ENCODE results near the gene KNG1.
"Not testable (repeated sequence)": the region's sequence is repeated elsewhere in the genome, so short reads cannot be mapped to it uniquely, and the experiment has no call there.

Gene KNG1

DNA sequence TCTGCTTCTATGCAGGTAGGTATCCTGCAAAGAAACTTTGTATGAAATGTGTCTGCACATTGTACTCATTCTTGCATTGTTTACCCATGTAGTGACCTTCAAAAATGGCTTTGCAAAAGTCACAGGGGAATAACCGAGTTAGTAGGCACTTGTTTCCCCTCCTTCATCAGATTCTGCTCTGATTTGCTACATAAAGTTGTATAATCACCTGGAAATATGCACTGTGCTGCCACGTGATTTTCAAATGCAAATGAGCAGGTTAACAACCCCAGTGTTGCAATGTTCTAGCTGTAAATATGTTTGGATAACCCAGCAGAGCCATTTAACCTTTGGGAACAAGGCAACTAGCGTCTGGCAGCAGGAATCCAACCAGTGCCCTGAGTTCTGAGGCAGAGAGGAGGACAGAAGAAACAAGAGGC is at the start of gene KNG1:
Gene KNG1 (plus strand): TSS at position 321 of the 419 bp plus-strand sequence. CDS start 184 bp downstream, outside the sequence.
- DNase-seq, result no peak

DNA sequence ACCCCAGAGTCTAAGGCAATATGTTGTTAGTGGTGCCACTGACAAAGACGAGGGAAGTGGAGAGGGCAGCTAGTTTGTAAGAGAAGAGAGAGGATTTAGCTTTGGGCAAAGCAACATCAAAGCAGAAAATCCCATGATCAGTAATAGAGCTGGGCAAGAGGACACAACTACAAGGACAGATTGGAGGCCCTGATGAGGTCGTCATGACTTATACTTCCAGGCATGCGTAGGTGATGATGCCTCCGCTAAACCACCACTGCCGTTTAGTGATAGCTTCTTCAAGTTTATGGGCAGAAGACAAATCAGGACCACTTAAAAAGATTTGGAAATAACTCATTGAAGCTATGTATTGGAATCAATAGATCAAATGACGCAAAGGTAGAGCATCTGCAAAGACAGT is 48.7 kb upstream of the KNG1 start:
- DNase-seq, result no peak

DNA sequence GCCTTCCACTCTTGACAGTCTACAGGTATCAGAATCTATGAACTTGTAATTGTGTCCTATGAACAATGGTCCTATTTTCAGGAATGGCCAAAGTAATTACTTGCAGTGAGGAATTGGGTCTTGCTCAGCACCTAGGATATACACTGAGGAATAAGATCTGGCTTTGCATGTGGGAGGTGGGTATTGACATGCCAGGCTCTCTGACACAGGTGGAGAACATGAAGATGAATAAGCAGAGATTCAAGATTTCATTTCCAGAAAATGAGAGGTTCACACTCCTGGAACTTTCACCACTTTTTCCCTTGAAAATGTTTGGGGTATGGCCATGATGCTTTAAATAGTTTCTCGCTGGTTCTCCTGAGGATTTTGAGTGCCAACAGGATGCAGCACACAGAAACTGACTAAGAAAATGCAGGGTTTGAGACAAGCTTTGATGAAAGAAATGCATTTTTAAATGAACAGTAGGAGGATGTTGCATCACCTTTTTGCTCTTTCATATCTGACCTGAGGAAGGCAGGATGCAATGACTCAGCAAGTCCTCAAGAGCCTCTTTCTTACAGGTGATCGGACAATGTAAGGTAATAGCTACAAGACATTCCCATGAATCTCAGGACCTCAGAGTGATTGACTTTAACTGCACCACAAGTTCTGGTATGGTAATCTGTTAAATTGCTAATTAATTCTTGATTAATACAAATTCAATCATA is 47.6 kb upstream of the KNG1 start:
- DNase-seq, result no peak

DNA sequence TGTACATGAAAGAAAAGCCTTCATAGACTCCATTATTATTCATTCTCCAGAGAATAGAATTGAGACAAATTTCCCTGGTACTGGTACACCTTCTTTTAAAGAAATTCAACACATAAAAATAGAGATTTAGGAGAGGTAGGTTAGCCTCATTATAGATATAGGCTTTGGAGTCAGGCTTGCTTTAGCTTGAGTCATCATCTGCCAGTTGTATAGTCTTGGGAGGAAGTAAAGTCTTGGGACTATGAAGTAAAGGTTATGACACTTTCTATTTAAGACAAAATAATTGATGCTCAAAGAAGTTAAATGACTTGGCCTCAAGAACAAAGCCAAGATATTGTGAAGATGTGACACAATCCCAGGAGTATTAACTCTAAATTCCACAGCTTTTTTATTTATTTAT is 47.0 kb upstream of the KNG1 start:
- DNase-seq, result no peak

GRCh38 chr3:186671051-186671450 is 46.1 kb upstream of the KNG1 start:
- DNase-seq, result no peak

GRCh38 chr3:186678604-186679003 is 38.6 kb upstream of the KNG1 start:
- no peak for DNase-seq

DNA sequence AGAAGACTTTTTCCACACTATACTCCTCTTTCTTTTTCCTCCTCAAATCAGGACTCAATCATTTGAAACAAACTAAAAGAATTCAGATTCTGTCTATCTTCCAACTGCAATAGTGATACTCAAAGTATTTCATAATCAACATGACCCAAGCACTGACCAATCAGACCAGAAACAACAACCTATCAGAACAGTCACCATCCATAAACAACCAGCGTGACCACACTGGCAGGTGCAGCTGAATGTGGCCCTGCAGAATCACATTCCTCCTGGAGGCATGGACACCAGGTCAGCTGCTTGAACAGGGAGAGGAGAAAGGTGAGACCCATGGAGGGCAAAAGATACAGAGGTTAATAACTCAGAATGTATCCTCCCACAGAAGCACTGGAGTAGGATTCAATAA is 38.0 kb upstream of the KNG1 start:
- DNase-seq, result no peak

DNA sequence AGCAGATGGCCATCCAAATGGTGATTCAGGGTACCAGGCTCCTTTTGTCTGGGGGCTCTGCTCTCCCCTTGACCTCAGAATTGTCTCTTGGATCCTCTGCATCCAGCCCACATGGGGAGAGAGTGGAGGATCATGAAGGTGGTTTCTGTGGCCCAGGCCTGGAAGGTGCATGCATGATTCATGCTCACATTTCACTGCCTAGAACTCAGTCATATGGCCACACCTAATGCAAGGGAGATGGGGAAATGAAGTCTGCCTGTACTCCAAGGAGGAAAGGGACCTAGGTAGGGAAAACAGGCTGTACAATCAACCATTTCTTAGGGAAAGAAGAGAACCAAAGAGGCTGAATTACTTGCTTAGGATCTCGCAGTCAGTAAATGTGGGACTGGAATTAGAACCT is 36.3 kb upstream of the KNG1 start:
- no peak for DNase-seq

- DNase-seq, result no peak
Observed at GRCh38 chr3:186682812-186683211, 34.3 kb upstream of the KNG1 start.

DNA sequence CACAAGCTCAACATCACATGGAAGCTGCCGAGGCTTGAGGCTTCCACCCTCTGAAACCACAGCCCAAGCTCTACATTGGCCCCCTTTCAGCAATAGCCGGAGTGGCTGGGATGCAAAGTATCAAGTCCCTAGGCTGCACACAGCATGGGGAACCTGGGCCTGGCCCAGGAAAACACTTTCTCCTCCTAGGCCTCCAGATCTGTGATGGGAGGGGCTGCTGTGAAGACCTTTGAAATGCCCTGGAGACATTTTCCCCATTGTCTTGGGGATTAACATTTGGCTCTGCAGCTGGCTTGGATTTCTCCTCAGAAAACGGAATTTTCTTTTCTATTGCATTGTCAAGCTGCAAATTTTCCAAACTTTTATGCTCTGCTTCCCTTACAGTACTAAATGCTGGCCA is 33.2 kb upstream of the KNG1 start:
- no peak for DNase-seq

DNA sequence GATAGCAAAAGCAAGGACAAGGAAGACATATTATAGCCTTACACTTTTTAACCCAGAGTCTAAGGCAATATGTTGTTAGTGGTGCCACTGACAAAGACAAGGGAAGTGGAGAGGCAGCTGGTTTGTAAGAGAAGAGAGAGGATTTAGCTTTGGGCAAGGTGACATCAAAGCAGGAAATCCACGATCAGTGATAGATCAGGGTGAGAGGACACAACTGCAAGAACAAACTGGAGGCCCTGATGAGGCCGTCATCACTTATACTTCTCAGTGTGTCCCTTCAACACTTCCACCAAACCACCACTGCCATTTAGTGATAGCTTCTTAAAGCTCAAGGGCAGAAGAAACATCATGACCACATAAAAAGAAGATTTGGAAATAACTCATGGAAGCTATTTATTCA is 30.7 kb upstream of the KNG1 start:
- not testable (repeated sequence) for DNase-seq

- DNase-seq, result no peak
Observed at GRCh38 chr3:186687120-186687651, 30.0 kb upstream of the KNG1 start.

GRCh38 chr3:186690304-186690703 is 26.9 kb upstream of the KNG1 start:
- DNase-seq, result not testable (repeated sequence)

DNA sequence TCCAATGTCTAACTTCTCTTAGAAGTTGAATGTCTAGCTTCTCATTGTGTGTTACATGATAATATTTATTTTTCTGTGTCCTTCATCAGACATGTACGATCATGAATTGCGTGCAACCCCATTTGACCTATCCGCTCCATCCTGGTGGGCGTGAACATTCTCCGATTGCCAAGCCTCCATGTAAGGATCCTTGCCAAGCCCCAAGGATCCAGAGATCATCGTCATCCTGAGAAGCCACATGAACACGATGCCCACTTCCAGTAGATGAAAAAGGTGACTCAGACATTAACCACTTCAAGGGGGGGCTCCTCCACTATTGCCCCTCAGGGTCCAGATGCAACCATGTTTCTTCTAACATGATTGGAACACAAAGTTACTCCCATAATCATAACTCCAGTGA is 25.5 kb upstream of the KNG1 start:
- DNase-seq, result no peak

- no peak for DNase-seq
Observed at GRCh38 chr3:186693843-186694242, 23.3 kb upstream of the KNG1 start.

GRCh38 chr3:186694288-186695032 is 22.7 kb upstream of the KNG1 start:
- DNase-seq, result no peak

DNA sequence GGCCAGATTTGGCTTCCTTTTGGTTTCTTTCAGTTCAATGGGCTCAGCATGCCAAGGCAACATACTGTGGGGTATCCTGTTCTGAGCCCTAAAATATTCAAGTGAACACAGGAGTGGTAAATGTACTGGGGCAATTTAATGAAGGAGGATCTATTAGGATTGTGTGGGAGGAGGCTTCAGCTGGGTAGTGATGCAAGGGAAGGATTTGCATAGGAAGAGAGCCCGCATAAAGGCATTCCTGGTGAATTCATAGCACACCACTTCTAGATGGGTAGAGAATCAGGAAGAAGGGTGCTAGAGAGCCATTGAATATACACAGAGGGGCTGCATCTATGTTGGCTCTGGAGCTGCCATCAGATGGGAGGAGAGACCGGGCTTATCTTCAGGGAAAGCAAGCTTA is 20.6 kb upstream of the KNG1 start:
- no peak for DNase-seq

- DNase-seq, result no peak
Observed at GRCh38 chr3:186697510-186697909, 19.6 kb upstream of the KNG1 start.

- no peak for DNase-seq
Observed at GRCh38 chr3:186700267-186700666, 16.9 kb upstream of the KNG1 start.

GRCh38 chr3:186702451-186702850 is 14.7 kb upstream of the KNG1 start:
- not testable (repeated sequence) for DNase-seq

DNA sequence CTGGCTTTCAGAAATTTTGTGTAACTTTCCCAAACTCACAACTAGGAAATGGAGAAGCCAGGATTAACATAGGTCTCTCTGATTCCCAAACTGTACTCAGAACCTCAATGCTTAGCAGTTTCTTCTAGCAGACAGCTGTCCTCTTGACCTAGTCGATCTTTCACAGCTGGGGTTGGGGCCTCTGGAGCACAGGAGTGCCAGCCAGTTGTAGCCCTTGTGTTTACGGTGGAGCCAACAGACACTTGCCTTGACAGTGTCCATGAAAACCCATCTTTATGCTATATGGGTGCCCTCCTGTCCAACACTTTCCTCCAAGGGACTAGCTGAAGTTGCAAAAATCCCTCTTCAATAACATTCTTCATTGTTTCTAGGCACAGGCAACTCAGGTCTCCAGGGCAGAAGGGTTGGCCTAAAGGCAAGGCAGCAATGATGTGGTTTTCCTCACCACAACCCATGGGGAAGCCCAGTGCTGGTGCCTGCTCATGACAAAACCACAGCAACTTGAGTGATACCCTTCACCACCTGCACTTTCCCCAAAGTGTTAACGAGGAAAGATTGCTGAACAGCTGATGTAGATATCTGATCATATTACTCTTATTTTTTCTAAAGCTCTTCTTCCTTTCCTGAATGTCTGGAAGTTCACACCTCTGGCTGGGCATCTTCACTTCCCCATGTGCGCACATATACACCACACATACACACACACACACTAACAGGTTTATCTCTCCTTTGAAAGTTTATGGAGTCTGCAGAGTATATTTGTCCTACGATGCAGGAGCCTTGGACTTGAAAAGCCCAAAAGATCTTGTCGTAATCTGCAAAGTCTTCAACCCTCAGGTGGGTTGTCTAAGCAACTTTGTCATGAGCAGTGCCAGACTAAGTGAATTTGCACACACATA is 11.0 kb upstream of the KNG1 start:
- no peak for DNase-seq

- no peak for DNase-seq
Observed at GRCh38 chr3:186708983-186709679, 8.0 kb upstream of the KNG1 start.

- DNase-seq, result not testable (repeated sequence)
Observed at GRCh38 chr3:186710694-186711093, 6.5 kb upstream of the KNG1 start.
